ENCODE data around the gene C16orf82. TPM values are rescaled to one million over a fixed set of nuclear protein-coding genes. Genes with fewer than 3 reads are reported as not detected.

C16orf82 gene
- polyA plus RNA-seq, 1 of the 3 experiments (the other 2 are of a cell fraction) = not detected

- no peak overlapping the region for H3K4me3 ChIP-seq (ENCODE audit: low read depth in 2 of 2, low read length in 1 of 2)
- no peaks in the 10 kb centered on the region for H3F3A ChIP-seq (replicated peaks; ENCODE audit: insufficient read depth)
- H2AFZ ChIP-seq (ENCODE audit: low read depth) = no peak overlapping the region
- no peaks in the 10 kb centered on the region for H3K4me1 ChIP-seq (ENCODE audit: control insufficient read depth in 1 of 2, insufficient read depth in 2 of 2, low read depth in 1 of 2, low read length in 1 of 2)
- H3K36me3 ChIP-seq (replicated peaks in 1 of 2; ENCODE audit: control insufficient read depth in 1 of 2, insufficient read depth in 2 of 2, low read length in 1 of 2) = no peaks in the 10 kb centered on the region
- no peaks in the 10 kb centered on the region for H4K20me1 ChIP-seq (ENCODE audit: insufficient read depth)
- H3K79me2 ChIP-seq (ENCODE audit: insufficient read depth) = no peaks in the 10 kb centered on the region
- H3K9me2 ChIP-seq = no peaks in the 10 kb centered on the region
- ChIA-PET POLR2A (no interaction called here), CTCF (no interaction called here)
- H3K27ac ChIP-seq (ENCODE audit: low read depth in 2 of 2, low read length in 1 of 2) = no peak overlapping the region
- H3K27me3 ChIP-seq (ENCODE audit: insufficient read depth) = peaks cover 15% of the 10 kb centered on the region
- no peaks in the 10 kb centered on the region for H3K9me3 ChIP-seq
- no peak for TF ChIP-seq REST (IDR thresholded peaks at IDR 0.05; ENCODE audit: low read depth, low read length)
- TF ChIP-seq ZBTB33 (IDR thresholded peaks at IDR 0.05; ENCODE audit: borderline replicate concordance, low read depth) = no peak
- no peak for TF ChIP-seq ELF1 (IDR thresholded peaks at IDR 0.05)
- TF ChIP-seq NFIC (IDR thresholded peaks at IDR 0.05; ENCODE audit: borderline replicate concordance) = no peak
- no peak for TF ChIP-seq YY1 (IDR thresholded peaks at IDR 0.05; ENCODE audit: low read depth)
- no peak for TF ChIP-seq SMC3 (IDR thresholded peaks at IDR 0.05; ENCODE audit: low read depth, low read length)
- TF ChIP-seq MAX (IDR thresholded peaks at IDR 0.05; ENCODE audit: low read depth) = no peak
- no peak for TF ChIP-seq EP300 (IDR thresholded peaks at IDR 0.05; ENCODE audit: borderline replicate concordance in 1 of 2, low read depth in 1 of 2, low read length in 1 of 2)
- TF ChIP-seq MXI1 (IDR thresholded peaks at IDR 0.05; ENCODE audit: low read depth, low read length) = no peak
- no peak for TF ChIP-seq IRF3 (IDR thresholded peaks at IDR 0.05; ENCODE audit: low read depth, low read length)
- TF ChIP-seq FOXM1 (IDR thresholded peaks at IDR 0.05; ENCODE audit: low read depth) = no peak
- TF ChIP-seq RAD21 (IDR thresholded peaks at IDR 0.05; ENCODE audit: low read length) = no peak
- TF ChIP-seq FOSL2 (IDR thresholded peaks at IDR 0.05; ENCODE audit: borderline replicate concordance, low read depth) = no peak
- TF ChIP-seq NRF1 (IDR thresholded peaks at IDR 0.05; ENCODE audit: low read depth, low read length) = no peak
- no peak for TF ChIP-seq TAF1 (IDR thresholded peaks at IDR 0.05; ENCODE audit: borderline replicate concordance, low read depth, low read length)
- TF ChIP-seq JUND (IDR thresholded peaks at IDR 0.05) = no peak
- TF ChIP-seq PBX3 (IDR thresholded peaks at IDR 0.05) = no peak
- no peak for TF ChIP-seq TEAD4 (IDR thresholded peaks at IDR 0.05; ENCODE audit: borderline replicate concordance, insufficient read depth)
- TF ChIP-seq TCF12 (IDR thresholded peaks at IDR 0.05) = no peak
- H3K9ac ChIP-seq = no peak overlapping the region
- 27% methylated on average over 3 of the region's 3 CpGs for WGBS (ENCODE audit: low lambda C conversion rate)
- H3K4me2 ChIP-seq = no peak overlapping the region
- DNase-seq = no peak
Measured at GRCh38 chr16:27053996-27054395, 12.7 kb upstream of the C16orf82 start.
